SJCRH30 (cell line): Measurements from ENCODE around the gene FLT4. TPM values are rescaled to one million over a fixed set of nuclear protein-coding genes. Genes with fewer than 3 reads are reported as not detected.

Source experiments
- DNase-seq, 2 experiments: peaks; one replicate each; pipeline ENCODE4 v3.0.0-alpha.2; 2015 to 2020
- H3K27ac ChIP-seq: fragments of 250-450 bp; sonication (Bioruptor Pico); 2 replicates; pipeline ENCODE4 v1.5.1; 2020; ENCODE audit warnings: mild to moderate bottlenecking, moderate library complexity
- H3K27me3 ChIP-seq: fragments of 250-450 bp; sonication (Bioruptor Pico); 2 replicates; pipeline ENCODE4 v1.5.1; 2020; ENCODE audit warnings: mild to moderate bottlenecking, moderate library complexity
- H3K36me3 ChIP-seq: fragments of 250-450 bp; sonication (Bioruptor Pico); 2 replicates; pipeline ENCODE4 v1.5.1; 2020; ENCODE audit warnings: mild to moderate bottlenecking, moderate library complexity
- H3K4me1 ChIP-seq: fragments of 250-450 bp; sonication (Bioruptor Pico); 2 replicates; pipeline ENCODE4 v1.5.1; 2020; ENCODE audit warnings: mild to moderate bottlenecking, moderate library complexity
- H3K4me3 ChIP-seq: fragments of 250-450 bp; sonication (Bioruptor Pico); 2 replicates; pipeline ENCODE4 v1.5.1; 2020; ENCODE audit warnings: mild to moderate bottlenecking, moderate library complexity
- H3K9me3 ChIP-seq: fragments of 250-450 bp; sonication (Bioruptor Pico); replicated peaks from 2 replicates; pipeline ENCODE4 v1.5.1; 2020; ENCODE audit warnings: mild to moderate bottlenecking, moderate library complexity
- total RNA-seq: library from RNA; depleted of rRNA; stranded (reverse); fragments of >200 nt; shearing (Covaris generic); gene quantifications from 2 replicates; pipeline ENCODE4 v1.2.3, GENCODE V29; 2014

Gene FLT4
- total RNA-seq, 1 experiment from 2014 or later: 0.08 TPM

GRCh38 chr5:180652771-180653170 lies 3.4 kb upstream of the FLT4 start:
- H3K4me1 ChIP-seq: no peaks in the 10 kb centered on the region
- H3K36me3 ChIP-seq: no peaks in the 10 kb centered on the region
- no peaks in the 10 kb centered on the region for H3K9me3 ChIP-seq
- no peak for DNase-seq
- no peaks in the 10 kb centered on the region for H3K27me3 ChIP-seq
- H3K27ac ChIP-seq: no peak overlapping the region
- no peak overlapping the region for H3K4me3 ChIP-seq

GRCh38 chr5:180652346-180652745 lies 2.9 kb upstream of the FLT4 start:
- no peaks in the 10 kb centered on the region for H3K27me3 ChIP-seq
- no peak overlapping the region for H3K4me3 ChIP-seq
- no peaks in the 10 kb centered on the region for H3K4me1 ChIP-seq
- DNase-seq: no peak
- H3K36me3 ChIP-seq: no peaks in the 10 kb centered on the region
- no peaks in the 10 kb centered on the region for H3K9me3 ChIP-seq
- no peak overlapping the region for H3K27ac ChIP-seq

GRCh38 chr5:180648658-180649296 lies 623 bp downstream of the FLT4 start:
- no peak for DNase-seq

GRCh38 chr5:180647941-180648500 lies 1.4 kb downstream of the FLT4 start:
- no peaks in the 10 kb centered on the region for H3K9me3 ChIP-seq
- H3K27ac ChIP-seq: no peak overlapping the region
- no peak overlapping the region for H3K4me3 ChIP-seq
- DNase-seq: no peak
- H3K36me3 ChIP-seq: no peaks in the 10 kb centered on the region
- no peaks in the 10 kb centered on the region; the same call in 1 of the 2 replicates for H3K27me3 ChIP-seq
- H3K4me1 ChIP-seq: no peaks in the 10 kb centered on the region

More at GRCh38 chr5:180648658-180649296, 623 bp downstream of the FLT4 start:
- Histone ChIP-seq H3K9me3 (no peaks in the 10 kb centered on the region), H3K4me1 (no peaks in the 10 kb centered on the region), H3K36me3 (no peaks in the 10 kb centered on the region), H3K27ac (no peak overlapping the region), H3K27me3 (no peaks in the 10 kb centered on the region; the same call in 1 of the 2 replicates), H3K4me3 (no peak overlapping the region)

- Histone ChIP-seq H3K4me1 (no peaks in the 10 kb centered on the region), H3K9me3 (no peaks in the 10 kb centered on the region), H3K27me3 (no peaks in the 10 kb centered on the region; the same call in 1 of the 2 replicates), H3K4me3 (no peak overlapping the region), H3K27ac (no peak overlapping the region), H3K36me3 (no peaks in the 10 kb centered on the region)
- no peak for DNase-seq
Observed at GRCh38 chr5:180647465-180647864, 1.9 kb downstream of the FLT4 start.

GRCh38 chr5:180646963-180647305 lies 2.5 kb downstream of the FLT4 start:
- Histone ChIP-seq H3K27me3 (no peaks in the 10 kb centered on the region; the same call in 1 of the 2 replicates), H3K36me3 (no peaks in the 10 kb centered on the region), H3K9me3 (no peaks in the 10 kb centered on the region), H3K4me3 (no peak overlapping the region), H3K27ac (no peak overlapping the region), H3K4me1 (no peaks in the 10 kb centered on the region)
- DNase-seq: no peak

GRCh38 chr5:180646289-180646962 lies 3.0 kb downstream of the FLT4 start:
- Histone ChIP-seq H3K9me3 (no peaks in the 10 kb centered on the region), H3K27ac (no peak overlapping the region), H3K4me3 (no peak overlapping the region), H3K4me1 (no peaks in the 10 kb centered on the region), H3K36me3 (no peaks in the 10 kb centered on the region), H3K27me3 (no peaks in the 10 kb centered on the region; the same call in 1 of the 2 replicates)
- peak in 1 of 2 experiments; percentile 22 for DNase-seq

- H3K27ac ChIP-seq: no peak overlapping the region
- DNase-seq: no peak
Observed at GRCh38 chr5:180645274-180646204, 3.9 kb downstream of the FLT4 start.

GRCh38 chr5:180644825-180645273 lies 4.6 kb downstream of the FLT4 start:
- H3K27me3 ChIP-seq: no peaks in the 10 kb centered on the region; the same call in none of the 2 replicates
- DNase-seq: no peak
- no peaks in the 10 kb centered on the region for H3K36me3 ChIP-seq
- H3K27ac ChIP-seq: no peak overlapping the region
- no peak overlapping the region for H3K4me3 ChIP-seq
- no peaks in the 10 kb centered on the region for H3K4me1 ChIP-seq
- no peaks in the 10 kb centered on the region for H3K9me3 ChIP-seq

More at GRCh38 chr5:180645274-180646204, 3.9 kb downstream of the FLT4 start:
- Histone ChIP-seq H3K27me3 (no peaks in the 10 kb centered on the region; the same call in none of the 2 replicates), H3K9me3 (no peaks in the 10 kb centered on the region), H3K36me3 (no peaks in the 10 kb centered on the region), H3K4me1 (no peaks in the 10 kb centered on the region), H3K4me3 (no peak overlapping the region)

- H3K4me1 ChIP-seq: no peaks in the 10 kb centered on the region
- DNase-seq: no peak
- H3K27me3 ChIP-seq: no peaks in the 10 kb centered on the region; the same call in none of the 2 replicates
- no peak overlapping the region for H3K27ac ChIP-seq
- no peak overlapping the region for H3K4me3 ChIP-seq
- no peaks in the 10 kb centered on the region for H3K36me3 ChIP-seq
- no peaks in the 10 kb centered on the region for H3K9me3 ChIP-seq
Observed at GRCh38 chr5:180644129-180644824, 5.1 kb downstream of the FLT4 start.

GRCh38 chr5:180643191-180643851 lies 6.1 kb downstream of the FLT4 start:
- no peak overlapping the region for H3K4me3 ChIP-seq
- H3K27ac ChIP-seq: no peak overlapping the region
- no peaks in the 10 kb centered on the region for H3K9me3 ChIP-seq
- no peaks in the 10 kb centered on the region for H3K4me1 ChIP-seq
- no peak for DNase-seq
- H3K36me3 ChIP-seq: no peaks in the 10 kb centered on the region
- H3K27me3 ChIP-seq: no peaks in the 10 kb centered on the region; the same call in none of the 2 replicates

GRCh38 chr5:180642779-180643178 lies 6.6 kb downstream of the FLT4 start:
- Histone ChIP-seq H3K36me3 (no peaks in the 10 kb centered on the region), H3K4me3 (no peak overlapping the region), H3K27ac (no peak overlapping the region), H3K9me3 (no peaks in the 10 kb centered on the region), H3K4me1 (no peaks in the 10 kb centered on the region), H3K27me3 (no peaks in the 10 kb centered on the region; the same call in none of the 2 replicates)
- no peak for DNase-seq

- H3K9me3 ChIP-seq: no peaks in the 10 kb centered on the region
- no peak for DNase-seq
- no peak overlapping the region for H3K27ac ChIP-seq
- H3K27me3 ChIP-seq: no peaks in the 10 kb centered on the region; the same call in none of the 2 replicates
- no peak overlapping the region for H3K4me3 ChIP-seq
- no peaks in the 10 kb centered on the region for H3K36me3 ChIP-seq
- no peaks in the 10 kb centered on the region for H3K4me1 ChIP-seq
Observed at GRCh38 chr5:180642181-180642775, 7.1 kb downstream of the FLT4 start.
